Measurements from ENCODE around the gene DCAF12.

GRCh38 chr9:34089311-34089710, 37.2 kb downstream of the DCAF12 start:
- TF ChIP-seq, protein P1, sequence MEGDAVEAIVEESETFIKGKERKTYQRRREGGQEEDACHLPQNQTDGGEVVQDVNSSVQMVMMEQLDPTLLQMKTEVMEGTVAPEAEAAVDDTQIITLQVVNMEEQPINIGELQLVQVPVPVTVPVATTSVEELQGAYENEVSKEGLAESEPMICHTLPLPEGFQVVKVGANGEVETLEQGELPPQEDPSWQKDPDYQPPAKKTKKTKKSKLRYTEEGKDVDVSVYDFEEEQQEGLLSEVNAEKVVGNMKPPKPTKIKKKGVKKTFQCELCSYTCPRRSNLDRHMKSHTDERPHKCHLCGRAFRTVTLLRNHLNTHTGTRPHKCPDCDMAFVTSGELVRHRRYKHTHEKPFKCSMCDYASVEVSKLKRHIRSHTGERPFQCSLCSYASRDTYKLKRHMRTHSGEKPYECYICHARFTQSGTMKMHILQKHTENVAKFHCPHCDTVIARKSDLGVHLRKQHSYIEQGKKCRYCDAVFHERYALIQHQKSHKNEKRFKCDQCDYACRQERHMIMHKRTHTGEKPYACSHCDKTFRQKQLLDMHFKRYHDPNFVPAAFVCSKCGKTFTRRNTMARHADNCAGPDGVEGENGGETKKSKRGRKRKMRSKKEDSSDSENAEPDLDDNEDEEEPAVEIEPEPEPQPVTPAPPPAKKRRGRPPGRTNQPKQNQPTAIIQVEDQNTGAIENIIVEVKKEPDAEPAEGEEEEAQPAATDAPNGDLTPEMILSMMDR (IDR thresholded peaks at IDR 0.05) = no peak
- TF ChIP-seq POLR2AphosphoS5 (IDR thresholded peaks at IDR 0.05) (no peak), POLR2A (IDR thresholded peaks at IDR 0.05) (no peak)

All from breast epithelium (tissue), 3 donors.